HG02970 (cell line): Measurements from ENCODE around the gene EHMT2.

Experiments
- ATAC-seq: cut with Tn5 transposase; IDR thresholded peaks from one replicate; pipeline ENCODE4 v1.9.1; 2021; ENCODE audit warnings: mild to moderate bottlenecking, moderate library complexity, moderate number of reproducible peaks; ENCODE audit not compliant: unreplicated experiment, low FRiP score

Gene EHMT2

GRCh38 chr6:31892821-31893220 is 4.7 kb downstream of the EHMT2 start:
- ATAC-seq = no peak

GRCh38 chr6:31889331-31889972 is 8.0 kb downstream of the EHMT2 start:
- ATAC-seq = no peak

GRCh38 chr6:31888276-31889258 is 8.9 kb downstream of the EHMT2 start:
- no peak for ATAC-seq

- no peak for ATAC-seq
These were observed 10.1 kb downstream of the EHMT2 start for GRCh38 chr6:31887173-31888007.

- no peak for ATAC-seq
These were observed 10.9 kb downstream of the EHMT2 start for GRCh38 chr6:31886541-31886991.

- ATAC-seq = no peak
These were observed 12.9 kb downstream of the EHMT2 start for GRCh38 chr6:31884528-31885035.

GRCh38 chr6:31883676-31884075 is 13.8 kb downstream of the EHMT2 start:
- no peak for ATAC-seq

GRCh38 chr6:31882344-31882743 is 15.2 kb downstream of the EHMT2 start:
- no peak for ATAC-seq

- ATAC-seq = no peak
These were observed 16.2 kb downstream of the EHMT2 start for GRCh38 chr6:31881136-31881859.

- no peak for ATAC-seq
These were observed 16.9 kb downstream of the EHMT2 start for GRCh38 chr6:31880616-31881015.

- no peak for ATAC-seq
These were observed 17.6 kb downstream of the EHMT2 start for GRCh38 chr6:31879901-31880300.

- no peak for ATAC-seq
These were observed 18.4 kb downstream of the EHMT2 start for GRCh38 chr6:31879143-31879542.

GRCh38 chr6:31878726-31879125 is 18.8 kb downstream of the EHMT2 start, which contains the start of gene SLC44A4:
SLC44A4 (minus strand) TSS chr6:31878997; CDS start chr6:31878980, 17 bp downstream.
- ATAC-seq = no peak

- ATAC-seq = no peak
These were observed 19.3 kb downstream of the EHMT2 start for GRCh38 chr6:31878222-31878621.

GRCh38 chr6:31877651-31878161 is 19.8 kb downstream of the EHMT2 start:
- no peak for ATAC-seq

GRCh38 chr6:31877125-31877650 is 20.3 kb downstream of the EHMT2 start:
- ATAC-seq = no peak

- ATAC-seq = no peak
These were observed 21.1 kb downstream of the EHMT2 start for GRCh38 chr6:31876357-31876756.

- no peak for ATAC-seq
These were observed 21.6 kb downstream of the EHMT2 start for GRCh38 chr6:31875877-31876276.

- no peak for ATAC-seq
These were observed 22.5 kb downstream of the EHMT2 start for GRCh38 chr6:31874836-31875572.
